PC-3 (cell line): ENCODE measurements around the gene PADI3. TPM values are rescaled to one million over a fixed set of nuclear protein-coding genes. Genes with fewer than 3 reads are reported as not detected.

Experiments used
- ATAC-seq: fragments of 200-7000 bp; cut with Tn5 transposase; 2 replicates; pipeline ENCODE4 v1.9.1; 2020; ENCODE audit warnings: mild to moderate bottlenecking, moderate library complexity
- BruUV-seq: library from RNA; stranded (reverse); fragments of 400-500 nt; replicated peaks from 2 replicates; lab custom pipeline; 2021; lab: Mats Ljungman, UMichigan
- CTCF ChIA-PET: fragments of 300-600 bp; sonication (Branson Sonifier 250); formaldehyde crosslinking; loops from one replicate; lab custom pipeline; 2022; ENCODE audit warnings: antibody characterized with exemption; lab: Charles Lee
- POLR2A ChIA-PET: fragments of 300-600 bp; sonication (Branson Sonifier 250); formaldehyde crosslinking; loops from one replicate; lab custom pipeline; 2022; ENCODE audit warnings: antibody characterized with exemption; ENCODE audit not compliant: unreplicated experiment; lab: Charles Lee
- DNase-seq: peaks from one replicate; pipeline ENCODE4 v3.0.0-alpha.2; 2015
- H2AFZ ChIP-seq: fragments of 300-600 bp; sonication (generic); 2 replicates; pipeline ENCODE4 v1.6.0; 2016; ENCODE audit warnings: antibody characterized with exemption, low read length
- H3F3A ChIP-seq: fragments of 300-600 bp; sonication (generic); one replicate; pipeline ENCODE4 v1.6.0; 2017; ENCODE audit warnings: antibody characterized with exemption, low read length, control low read depth, mild to moderate bottlenecking; ENCODE audit not compliant: unreplicated experiment
- H3K27ac ChIP-seq: fragments of 300-600 bp; sonication (generic); 2 replicates; pipeline ENCODE4 v1.5.1; 2016; ENCODE audit warnings: mild to moderate bottlenecking, low read length
- H3K27me3 ChIP-seq: fragments of 300-600 bp; sonication (generic); 2 replicates; pipeline ENCODE4 v1.6.1; 2016; ENCODE audit warnings: low read length, mixed read lengths
- H3K36me3 ChIP-seq: fragments of 300-600 bp; sonication (generic); 2 replicates; pipeline ENCODE4 v1.6.1; 2016; ENCODE audit warnings: low read depth, mixed run types, low read length, mixed read lengths
- H3K4me1 ChIP-seq: fragments of 300-600 bp; sonication (generic); 2 replicates; pipeline ENCODE4 v1.5.1; 2016; ENCODE audit warnings: low read length; ENCODE audit not compliant: insufficient read depth
- H3K4me2 ChIP-seq: fragments of 300-600 bp; sonication (generic); 2 replicates; pipeline ENCODE4 v1.6.0; 2016; ENCODE audit warnings: low read length
- H3K4me3 ChIP-seq: fragments of 300-600 bp; sonication (generic); 2 replicates; pipeline ENCODE4 v1.5.1; 2016; ENCODE audit warnings: mild to moderate bottlenecking, low read length, mixed read lengths
- H3K79me2 ChIP-seq: fragments of 300-600 bp; sonication (generic); 2 replicates; pipeline ENCODE4 v1.6.1; 2017; ENCODE audit warnings: low read length, mixed read lengths
- H3K9ac ChIP-seq: fragments of 300-600 bp; sonication (generic); 2 replicates; pipeline ENCODE4 v1.6.0; 2016; ENCODE audit warnings: mild to moderate bottlenecking, low read length
- H3K9me2 ChIP-seq: fragments of 300-600 bp; sonication (generic); replicated peaks from 2 replicates; pipeline ENCODE4 v1.6.1; 2016; ENCODE audit warnings: mixed run types, low read length, mixed read lengths
- H3K9me3 ChIP-seq: fragments of 300-600 bp; sonication (generic); 2 replicates; pipeline ENCODE4 v1.6.1; 2016; ENCODE audit warnings: low read length, mixed read lengths
- H4K20me1 ChIP-seq: fragments of 300-600 bp; sonication (generic); 2 replicates; pipeline ENCODE4 v1.6.1; 2016; ENCODE audit warnings: low read length, mixed read lengths
- EZH2 ChIP-seq: fragments of 300-600 bp; sonication (generic); IDR thresholded peaks from one replicate; pipeline ENCODE4 v1.6.1; 2017; ENCODE audit warnings: antibody characterized with exemption, mild to moderate bottlenecking, low read length; ENCODE audit not compliant: unreplicated experiment
- EZH2phosphoT487 ChIP-seq: fragments of 300-600 bp; sonication (generic); IDR thresholded peaks from 2 replicates; pipeline ENCODE4 v1.6.1; 2018; ENCODE audit warnings: mild to moderate bottlenecking, antibody characterized with exemption, low read length, borderline replicate concordance
- intact Hi-C: fragments of 100-400 bp; cut with micrococcal nuclease; formaldehyde crosslinking; loops from 2 replicates; pipeline ENCODE4 v1.9.0; 2023
- microRNA-seq: library from miRNA; unstranded; fragments of <30 nt; microRNA quantifications from one replicate; pipeline ENCODE4 v1.1.0, GENCODE V29; 2020; ENCODE audit not compliant: unreplicated experiment
- total RNA-seq: library from RNA; depleted of rRNA; stranded (reverse); fragments of >200 nt; gene quantifications from 2 replicates; pipeline ENCODE4 v1.2.3, GENCODE V29; 2014; rRNA removed
- TF ChIP-seq, protein P1 (sequence below): fragments of 300-600 bp; sonication (generic); conservative IDR thresholded peaks from 2 replicates; pipeline ENCODE4 v1.5.1; 2017; ENCODE audit warnings: antibody characterized with exemption, low read depth, mild to moderate bottlenecking, low read length

Gene PADI3
- total RNA-seq, 1 experiment from 2014 or later, result 0.26 TPM

DNA sequence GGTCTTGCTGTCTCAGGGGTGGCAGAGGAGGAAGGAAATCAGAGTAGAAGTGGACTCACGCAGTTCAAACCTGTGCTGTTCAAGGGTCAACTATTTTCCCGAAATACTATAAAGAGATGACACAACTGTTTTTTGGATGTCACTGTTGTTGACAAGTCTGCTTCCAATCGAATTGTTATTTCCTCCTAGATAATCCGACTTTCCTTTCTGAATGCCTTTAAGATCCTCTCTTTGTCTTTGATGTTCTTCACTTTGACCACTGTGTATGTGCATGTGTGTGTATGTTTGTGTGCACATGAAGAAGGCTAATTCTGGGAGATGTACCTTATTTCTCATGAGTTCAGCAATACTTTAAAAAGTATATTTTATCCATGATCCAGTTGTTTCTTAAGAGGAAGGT, 80.7 kb downstream of the PADI3 start:
- H3K9me3 ChIP-seq, result no peaks in the 10 kb centered on the region
- no peaks in the 10 kb centered on the region for H3F3A ChIP-seq
- H3K4me2 ChIP-seq, result no peak overlapping the region
- no peak overlapping the region for H3K9ac ChIP-seq
- ATAC-seq (no peak), DNase-seq (no peak)
- no peaks in the 10 kb centered on the region for H3K9me2 ChIP-seq
- no peaks in the 10 kb centered on the region for H3K79me2 ChIP-seq
- TF ChIP-seq, protein P1, sequence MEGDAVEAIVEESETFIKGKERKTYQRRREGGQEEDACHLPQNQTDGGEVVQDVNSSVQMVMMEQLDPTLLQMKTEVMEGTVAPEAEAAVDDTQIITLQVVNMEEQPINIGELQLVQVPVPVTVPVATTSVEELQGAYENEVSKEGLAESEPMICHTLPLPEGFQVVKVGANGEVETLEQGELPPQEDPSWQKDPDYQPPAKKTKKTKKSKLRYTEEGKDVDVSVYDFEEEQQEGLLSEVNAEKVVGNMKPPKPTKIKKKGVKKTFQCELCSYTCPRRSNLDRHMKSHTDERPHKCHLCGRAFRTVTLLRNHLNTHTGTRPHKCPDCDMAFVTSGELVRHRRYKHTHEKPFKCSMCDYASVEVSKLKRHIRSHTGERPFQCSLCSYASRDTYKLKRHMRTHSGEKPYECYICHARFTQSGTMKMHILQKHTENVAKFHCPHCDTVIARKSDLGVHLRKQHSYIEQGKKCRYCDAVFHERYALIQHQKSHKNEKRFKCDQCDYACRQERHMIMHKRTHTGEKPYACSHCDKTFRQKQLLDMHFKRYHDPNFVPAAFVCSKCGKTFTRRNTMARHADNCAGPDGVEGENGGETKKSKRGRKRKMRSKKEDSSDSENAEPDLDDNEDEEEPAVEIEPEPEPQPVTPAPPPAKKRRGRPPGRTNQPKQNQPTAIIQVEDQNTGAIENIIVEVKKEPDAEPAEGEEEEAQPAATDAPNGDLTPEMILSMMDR, result no peak
- TF ChIP-seq EZH2phosphoT487 (no peak), EZH2 (no peak)
- no peaks in the 10 kb centered on the region for H3K36me3 ChIP-seq
- H4K20me1 ChIP-seq, result no peaks in the 10 kb centered on the region
- no peak overlapping the region for H3K4me3 ChIP-seq
- no TSS peak for BruUV-seq
- intact Hi-C loops, result no loop called here
- ChIA-PET POLR2A (no interaction called here), CTCF (no interaction called here)
- H3K27ac ChIP-seq, result no peak overlapping the region
- H3K27me3 ChIP-seq, result no peaks in the 10 kb centered on the region
- no peak overlapping the region for H2AFZ ChIP-seq
- H3K4me1 ChIP-seq, result no peaks in the 10 kb centered on the region

DNA sequence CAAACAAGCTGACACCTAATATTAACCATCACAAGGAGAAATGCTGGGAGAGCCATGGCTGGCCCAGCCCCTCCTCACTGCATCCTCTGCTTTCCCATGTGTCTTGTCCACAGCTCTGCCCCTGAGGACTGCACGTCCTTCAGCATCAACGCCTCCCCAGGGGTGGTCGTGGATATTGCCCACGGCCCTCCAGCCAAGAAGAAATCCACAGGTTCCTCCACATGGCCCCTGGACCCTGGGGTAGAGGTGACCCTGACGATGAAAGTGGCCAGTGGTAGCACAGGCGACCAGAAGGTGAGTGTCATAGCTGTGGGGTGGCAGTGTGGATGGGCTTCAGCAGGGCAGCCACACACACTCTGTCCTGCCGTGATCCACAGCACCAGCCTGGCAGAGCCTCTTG, 82.0 kb downstream of the PADI3 start:
- ATAC-seq, result no peak
- no peaks in the 10 kb centered on the region for H3K9me2 ChIP-seq
- intact Hi-C loops, result no loop called here
- no peak overlapping the region for H3K4me3 ChIP-seq
- no peak for TF ChIP-seq EZH2
- H2AFZ ChIP-seq, result no peak overlapping the region
- H3K4me2 ChIP-seq, result no peak overlapping the region
- no peaks in the 10 kb centered on the region for H3K79me2 ChIP-seq
- CTCF ChIA-PET, result no interaction called here
- no peaks in the 10 kb centered on the region for H3K27me3 ChIP-seq
- H3K9ac ChIP-seq, result no peak overlapping the region
- POLR2A ChIA-PET, result no interaction called here
- BruUV-seq, result no TSS peak
- no peak for DNase-seq
- H3F3A ChIP-seq, result no peaks in the 10 kb centered on the region
- H3K27ac ChIP-seq, result no peak overlapping the region
- no peaks in the 10 kb centered on the region for H3K36me3 ChIP-seq
- H3K4me1 ChIP-seq, result no peaks in the 10 kb centered on the region
- no peaks in the 10 kb centered on the region for H4K20me1 ChIP-seq
- no peaks in the 10 kb centered on the region for H3K9me3 ChIP-seq

DNA sequence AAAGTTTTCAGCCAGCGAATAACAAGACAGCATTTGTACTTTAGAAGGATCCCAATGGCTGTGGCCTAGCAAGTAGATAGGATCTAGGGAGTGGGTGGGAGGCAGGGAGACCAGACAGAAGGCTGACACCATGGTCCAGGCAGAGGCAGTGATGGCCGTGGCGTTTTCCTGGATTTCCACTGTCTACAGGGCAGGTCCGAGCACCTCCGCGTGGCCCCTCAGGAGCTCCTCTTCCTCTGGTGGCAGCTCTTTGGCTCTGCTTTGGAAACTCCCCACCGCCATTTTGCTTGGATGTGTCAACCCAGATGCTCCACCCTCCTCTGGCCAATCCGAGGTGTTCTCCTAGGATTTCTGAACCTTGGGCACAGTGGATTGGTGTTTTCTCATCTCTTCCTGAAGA, 84.2 kb downstream of the PADI3 start:
- ATAC-seq (no peak), DNase-seq (no peak)
- no peaks in the 10 kb centered on the region for H3K36me3 ChIP-seq
- ChIA-PET POLR2A (no interaction called here), CTCF (no interaction called here)
- no peaks in the 10 kb centered on the region for H3K9me2 ChIP-seq
- no peak for TF ChIP-seq EZH2phosphoT487
- no peak for TF ChIP-seq EZH2
- TF ChIP-seq, protein P1, result no peak
- no peaks in the 10 kb centered on the region for H4K20me1 ChIP-seq
- no peaks in the 10 kb centered on the region for H3F3A ChIP-seq
- H3K4me1 ChIP-seq, result no peaks in the 10 kb centered on the region
- H3K9ac ChIP-seq, result no peak overlapping the region
- H3K79me2 ChIP-seq, result no peaks in the 10 kb centered on the region
- intact Hi-C loops, result no loop called here
- no TSS peak for BruUV-seq
- no peak overlapping the region for H3K4me3 ChIP-seq
- H3K27me3 ChIP-seq, result no peaks in the 10 kb centered on the region
- H3K27ac ChIP-seq, result no peak overlapping the region
- H2AFZ ChIP-seq, result no peak overlapping the region
- no peaks in the 10 kb centered on the region for H3K9me3 ChIP-seq
- H3K4me2 ChIP-seq, result no peak overlapping the region

Small RNA genes within 50 kb of the gene (microRNA-seq; reads per million reads assigned to microRNA genes)
- not detected for gene MIR3972

Other genes with a start within 250 kb of the PADI3 start
- 48.4 and 51.9 TPM in 2 replicates for gene ATP13A2, start 237.2 kb upstream of the PADI3 start, total RNA-seq
- gene SDHB, start 195.1 kb upstream of the PADI3 start, total RNA-seq, result 283 and 336 TPM in 2 replicates
- gene PADI2, start 129.6 kb upstream of the PADI3 start, total RNA-seq, result 2.4 and 3.2 TPM in 2 replicates
- 0.35 and 0.73 TPM in 2 replicates for gene PADI1, start 44.0 kb upstream of the PADI3 start, total RNA-seq
- gene PADI4, start 59.1 kb downstream of the PADI3 start, total RNA-seq, result 0.04 and 0.92 TPM in 2 replicates
- not detected in 2 replicates for gene PADI6, start 123.1 kb downstream of the PADI3 start, total RNA-seq
- 82.7 and 95.2 TPM in 2 replicates for gene RCC2, start 190.6 kb downstream of the PADI3 start, total RNA-seq